ENCODE data around the gene BAK1. TPM values are rescaled to one million over a fixed set of nuclear protein-coding genes. Genes with fewer than 3 reads are reported as not detected.
A peak's percentile ranks its signal among the peaks of the same experiment; 100 is the strongest.
"Not testable (repeated sequence)": the region's sequence is repeated elsewhere in the genome, so short reads cannot be mapped to it uniquely, and the experiment has no call there.

Gene BAK1
- total and polyA plus RNA-seq, 2 donors: 8.8 to 18.7 TPM

DNA sequence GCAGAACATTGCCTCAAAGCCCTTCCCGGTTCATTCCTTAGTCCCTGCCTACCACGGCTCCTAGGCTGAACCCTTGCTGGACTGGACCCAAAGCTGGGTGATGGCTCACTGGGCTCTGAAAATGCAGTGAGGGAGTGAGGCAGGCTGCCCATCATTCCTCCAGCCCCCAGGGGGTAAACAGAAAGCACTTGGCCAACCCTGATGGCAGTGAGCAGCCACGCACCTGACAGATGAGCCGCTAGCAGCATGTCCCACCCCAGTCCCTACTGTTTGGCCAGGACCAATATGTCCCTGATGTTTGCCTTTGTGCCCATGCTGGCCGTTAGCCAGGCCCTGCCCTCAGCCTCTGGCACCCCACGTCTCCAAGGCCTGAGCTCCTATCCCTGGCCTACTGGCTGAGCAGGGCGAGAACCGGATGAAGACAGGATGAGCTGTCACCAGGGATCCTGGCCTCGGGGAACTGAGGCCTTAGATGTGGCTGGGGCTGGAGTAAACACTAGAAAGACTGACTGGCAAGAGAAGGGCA is 19.4 kb upstream of the BAK1 start:
- Histone ChIP-seq H3K36me3 (ENCODE audit: insufficient read depth) (no peaks in the 10 kb centered on the region), H3K4me3 (ENCODE audit: low read depth, low read length) (no peak overlapping the region), H3K27ac (ENCODE audit: low read depth) (no peak overlapping the region), H3K4me1 (ENCODE audit: insufficient read depth) (no peaks in the 10 kb centered on the region)
- DNase-seq (ENCODE audit: extremely low spot score): no peak
- 64% methylated on average over 9 of the region's 9 CpGs for WGBS

- Histone ChIP-seq H3K27ac (ENCODE audit: low read depth) (no peak overlapping the region), H3K4me1 (ENCODE audit: insufficient read depth) (no peaks in the 10 kb centered on the region), H3K36me3 (ENCODE audit: insufficient read depth) (no peaks in the 10 kb centered on the region), H3K4me3 (ENCODE audit: low read depth, low read length) (no peak overlapping the region)
- WGBS: 67% methylated on average over 4 of the region's 4 CpGs
- no peak for DNase-seq (ENCODE audit: extremely low spot score)
Observed at GRCh38 chr6:33597551-33598322, 17.7 kb upstream of the BAK1 start.

GRCh38 chr6:33596894-33597293 is 16.8 kb upstream of the BAK1 start:
- not testable (repeated sequence) for DNase-seq (ENCODE audit: extremely low spot score); H3K36me3 ChIP-seq (ENCODE audit: insufficient read depth); H3K4me3 ChIP-seq (ENCODE audit: low read depth, low read length); H3K27ac ChIP-seq (ENCODE audit: low read depth); H3K4me1 ChIP-seq (ENCODE audit: insufficient read depth)
- WGBS: 86% methylated on average over 5 of the region's 5 CpGs

GRCh38 chr6:33595001-33595846 is 15.1 kb upstream of the BAK1 start:
- Histone ChIP-seq H3K27ac (ENCODE audit: low read depth) (no peak overlapping the region), H3K4me1 (ENCODE audit: insufficient read depth) (no peaks in the 10 kb centered on the region), H3K4me3 (ENCODE audit: low read depth, low read length) (no peak overlapping the region), H3K36me3 (ENCODE audit: insufficient read depth) (no peaks in the 10 kb centered on the region)
- DNase-seq (ENCODE audit: extremely low spot score): no peak
- WGBS: 91% methylated on average over 18 of the region's 18 CpGs

DNA sequence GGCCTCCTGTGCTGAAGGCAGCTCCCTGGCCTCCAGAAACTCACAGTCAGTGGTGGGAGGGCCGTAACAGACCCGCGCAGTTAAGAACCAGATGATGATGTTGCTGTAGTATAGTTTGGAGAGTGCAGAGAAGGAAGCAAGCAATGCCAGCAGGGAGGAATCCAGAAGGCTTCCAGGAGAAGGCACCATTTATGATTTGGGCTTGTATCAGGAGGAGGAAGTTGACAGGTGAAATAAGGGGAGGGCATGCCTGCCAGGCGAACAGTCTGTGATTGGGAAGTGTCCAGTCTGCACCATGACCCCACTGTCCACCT is 13.3 kb upstream of the BAK1 start:
- WGBS: 32% methylated on average over 4 of the region's 4 CpGs
- Histone ChIP-seq H3K27ac (ENCODE audit: low read depth) (no peak overlapping the region), H3K4me1 (ENCODE audit: insufficient read depth) (no peaks in the 10 kb centered on the region), H3K4me3 (ENCODE audit: low read depth, low read length) (no peak overlapping the region), H3K36me3 (ENCODE audit: insufficient read depth) (no peaks in the 10 kb centered on the region)
- DNase-seq (ENCODE audit: extremely low spot score): no peak

- Histone ChIP-seq H3K27ac (ENCODE audit: low read depth) (no peak overlapping the region), H3K4me1 (ENCODE audit: insufficient read depth) (no peaks in the 10 kb centered on the region), H3K36me3 (ENCODE audit: insufficient read depth) (no peaks in the 10 kb centered on the region), H3K4me3 (ENCODE audit: low read depth, low read length) (no peak overlapping the region)
- 31% methylated on average over 57 of the region's 57 CpGs for WGBS
- no peak for DNase-seq (ENCODE audit: extremely low spot score)
Observed at GRCh38 chr6:33592595-33593413, 12.7 kb upstream of the BAK1 start.

- DNase-seq (ENCODE audit: extremely low spot score): no peak
- no peak overlapping the region for H3K4me3 ChIP-seq (ENCODE audit: low read depth, low read length)
- no peaks in the 10 kb centered on the region for H3K36me3 ChIP-seq (ENCODE audit: insufficient read depth)
- 84% methylated on average over 7 of the region's 7 CpGs for WGBS
- no peak overlapping the region for H3K27ac ChIP-seq (ENCODE audit: low read depth)
- no peaks in the 10 kb centered on the region for H3K4me1 ChIP-seq (ENCODE audit: insufficient read depth)
Observed at GRCh38 chr6:33592280-33592594, 12.2 kb upstream of the BAK1 start.

DNA sequence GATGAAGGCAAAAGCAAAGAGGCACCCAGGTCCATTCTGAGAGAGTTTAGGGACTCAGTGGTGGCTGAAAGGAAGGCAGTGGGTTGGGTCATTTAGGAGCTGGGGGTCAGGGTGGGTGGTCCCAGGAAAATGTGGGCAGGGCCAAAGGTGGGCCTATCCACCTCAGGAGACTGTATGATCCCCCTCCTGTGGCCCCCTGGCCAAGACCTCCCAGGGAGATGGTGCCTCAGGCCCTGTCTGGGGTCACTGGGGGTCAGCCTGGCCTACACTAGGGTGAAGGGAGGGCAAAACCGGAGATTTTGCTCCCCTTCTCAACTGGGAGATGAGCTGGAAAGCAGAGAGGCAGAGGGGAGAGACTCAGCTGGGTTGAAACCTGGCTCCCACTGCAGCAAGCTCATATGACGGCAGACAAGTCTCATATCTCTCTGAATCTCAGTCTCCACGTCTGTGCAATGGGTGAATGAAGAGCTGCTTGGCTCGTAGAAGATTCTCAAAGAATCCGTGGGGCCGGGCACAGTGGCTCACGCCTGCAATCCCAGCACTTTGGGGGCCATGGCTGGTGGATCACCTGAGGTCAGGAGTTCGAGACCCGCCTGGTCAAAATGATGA is 11.5 kb upstream of the BAK1 start:
- H3K4me3 ChIP-seq (ENCODE audit: low read depth, low read length): no peak overlapping the region
- DNase-seq (ENCODE audit: extremely low spot score): no peak
- 95% methylated on average over 9 of the region's 9 CpGs for WGBS
- no peaks in the 10 kb centered on the region for H3K36me3 ChIP-seq (ENCODE audit: insufficient read depth)
- no peak overlapping the region for H3K27ac ChIP-seq (ENCODE audit: low read depth)
- no peaks in the 10 kb centered on the region for H3K4me1 ChIP-seq (ENCODE audit: insufficient read depth)

GRCh38 chr6:33590531-33591198 is 10.6 kb upstream of the BAK1 start:
- WGBS: 72% methylated on average over 15 of the region's 15 CpGs
- H3K4me3 ChIP-seq (ENCODE audit: low read depth, low read length): no peak overlapping the region
- no peaks in the 10 kb centered on the region for H3K36me3 ChIP-seq (ENCODE audit: insufficient read depth)
- no peaks in the 10 kb centered on the region for H3K4me1 ChIP-seq (ENCODE audit: insufficient read depth)
- no peak for DNase-seq (ENCODE audit: extremely low spot score)
- peak overlapping the region; percentile 47 for H3K27ac ChIP-seq (ENCODE audit: low read depth)

DNA sequence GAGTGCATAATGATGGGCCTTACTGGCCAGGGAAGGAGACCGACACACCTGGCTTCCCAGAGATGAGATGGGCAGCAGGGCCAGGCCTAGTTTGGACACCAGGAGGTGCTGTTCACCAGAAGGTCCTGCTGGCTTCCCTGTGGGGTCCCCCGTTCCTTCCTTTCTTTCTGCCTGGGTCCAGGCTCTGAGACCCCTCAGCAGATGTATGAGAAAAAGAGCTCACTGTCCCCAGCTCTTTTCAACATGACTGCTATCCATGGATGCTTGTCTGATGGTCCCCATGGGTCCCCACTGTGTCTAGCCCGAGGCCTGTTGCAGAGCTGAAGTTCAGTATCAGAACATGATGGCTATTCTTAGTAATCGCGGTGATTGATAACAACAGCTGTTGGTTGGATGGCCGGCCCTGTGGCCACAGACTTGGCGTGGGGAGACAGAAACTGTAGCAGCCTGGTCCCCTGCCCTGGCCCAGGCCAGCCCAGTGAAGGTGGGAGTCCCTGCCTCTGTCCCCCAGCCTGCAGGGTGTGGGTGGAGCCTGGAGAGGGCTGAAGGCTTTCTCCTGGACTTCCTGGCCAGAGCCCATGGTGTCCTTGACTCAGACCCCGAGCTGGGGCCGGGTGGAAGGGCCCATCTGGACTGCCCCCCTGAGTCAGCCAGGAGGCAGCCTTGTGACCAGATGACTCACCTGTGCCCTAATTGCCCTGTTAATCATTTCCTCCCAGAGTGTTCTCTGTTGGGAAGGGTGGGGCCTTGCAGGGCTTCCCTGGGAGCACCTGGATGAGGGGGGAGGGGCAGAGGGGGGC is 9.9 kb upstream of the BAK1 start:
- Histone ChIP-seq H3K27ac (ENCODE audit: low read depth) (no peak overlapping the region), H3K4me1 (ENCODE audit: insufficient read depth) (no peaks in the 10 kb centered on the region), H3K36me3 (ENCODE audit: insufficient read depth) (no peaks in the 10 kb centered on the region), H3K4me3 (ENCODE audit: low read depth, low read length) (no peak overlapping the region)
- DNase-seq (ENCODE audit: extremely low spot score): no peak
- WGBS: 38% methylated on average over 9 of the region's 9 CpGs

GRCh38 chr6:33589392-33589730 is 9.3 kb upstream of the BAK1 start:
- Histone ChIP-seq H3K4me1 (ENCODE audit: insufficient read depth) (no peaks in the 10 kb centered on the region), H3K36me3 (ENCODE audit: insufficient read depth) (no peaks in the 10 kb centered on the region), H3K4me3 (ENCODE audit: low read depth, low read length) (no peak overlapping the region), H3K27ac (ENCODE audit: low read depth) (no peak overlapping the region)
- DNase-seq (ENCODE audit: extremely low spot score): no peak
- 53% methylated on average over 4 of the region's 4 CpGs for WGBS

GRCh38 chr6:33588894-33589293 is 8.8 kb upstream of the BAK1 start:
- Histone ChIP-seq H3K4me3 (ENCODE audit: low read depth, low read length) (no peak overlapping the region), H3K36me3 (ENCODE audit: insufficient read depth) (no peaks in the 10 kb centered on the region), H3K27ac (ENCODE audit: low read depth) (no peak overlapping the region), H3K4me1 (ENCODE audit: insufficient read depth) (no peaks in the 10 kb centered on the region)
- no peak for DNase-seq (ENCODE audit: extremely low spot score)
- 96% methylated on average over 4 of the region's 4 CpGs for WGBS

Measured in urinary bladder (tissue), 4 donors.